Neural progenitor cell (in vitro differentiated cells): ENCODE results near the gene MGME1. TPM values are rescaled to one million over a fixed set of nuclear protein-coding genes. Genes with fewer than 3 reads are reported as not detected.

ENCODE experiments used
- DNase-seq: peaks from one replicate; pipeline ENCODE4 v3.0.0-alpha.2; 2016; ENCODE audit warnings: low spot score
- H2AFZ ChIP-seq: fragments of 200-600 bp; sonication (generic); replicated peaks from 2 replicates; pipeline ENCODE4 v1.6.1; 2016; ENCODE audit warnings: antibody characterized with exemption
- H3F3A ChIP-seq: fragments of 200-600 bp; sonication (generic); 2 replicates; pipeline ENCODE4 v1.6.1; 2016; ENCODE audit warnings: antibody characterized with exemption, low read depth
- H3K27ac ChIP-seq: fragments of 200-600 bp; sonication (generic); 2 replicates; pipeline ENCODE4 v1.5.1; 2016; ENCODE audit warnings: mild to moderate bottlenecking
- H3K27me3 ChIP-seq: fragments of 200-600 bp; sonication (generic); 2 replicates; pipeline ENCODE4 v1.6.1; 2016; ENCODE audit warnings: mild to moderate bottlenecking, moderate library complexity
- H3K36me3 ChIP-seq: fragments of 200-600 bp; sonication (generic); 2 replicates; pipeline ENCODE4 v1.5.1; 2016
- H3K4me1 ChIP-seq: fragments of 200-600 bp; sonication (generic); 2 replicates; pipeline ENCODE4 v1.6.1; 2016; ENCODE audit warnings: mixed run types
- H3K4me2 ChIP-seq: fragments of 200-600 bp; sonication (generic); 2 replicates; pipeline ENCODE4 v1.6.1; 2016
- H3K4me3 ChIP-seq: fragments of 200-600 bp; sonication (generic); 2 replicates; pipeline ENCODE4 v1.5.1; 2016
- H3K79me2 ChIP-seq: fragments of 200-600 bp; sonication (generic); 2 replicates; pipeline ENCODE4 v1.6.1; 2016; ENCODE audit warnings: low read depth
- H3K9ac ChIP-seq: fragments of 200-600 bp; sonication (generic); 2 replicates; pipeline ENCODE4 v1.6.1; 2016
- H3K9me3 ChIP-seq: fragments of 200-600 bp; sonication (generic); 2 replicates; pipeline ENCODE4 v1.5.1; 2016; ENCODE audit warnings: low read depth
- H4K20me1 ChIP-seq: fragments of 200-600 bp; sonication (generic); 2 replicates; pipeline ENCODE4 v1.6.1; 2016; ENCODE audit warnings: low read depth
- H3K27ac Mint-ChIP-seq: 3 replicates; pipeline ENCODE4 v1.8.0; 2021; ENCODE audit warnings: mixed read lengths
- H3K27me3 Mint-ChIP-seq: 2 replicates; pipeline ENCODE4 v1.8.0; 2022; ENCODE audit warnings: low read depth, mild to moderate bottlenecking, inconsistent platforms, moderate library complexity, mixed read lengths; ENCODE audit not compliant: insufficient read depth
- H3K36me3 Mint-ChIP-seq: 3 replicates; pipeline ENCODE4 v1.8.0; 2021; ENCODE audit warnings: mixed read lengths
- H3K4me1 Mint-ChIP-seq: 3 replicates; pipeline ENCODE4 v1.8.0; 2021; ENCODE audit warnings: mixed read lengths
- H3K4me3 Mint-ChIP-seq: 3 replicates; pipeline ENCODE4 v1.8.0; 2021; ENCODE audit warnings: mild to moderate bottlenecking, moderate library complexity, mixed read lengths
- H3K9me3 Mint-ChIP-seq: 3 replicates; pipeline ENCODE4 v1.8.0; 2020; ENCODE audit warnings: mixed read lengths
- CTCF ChIP-seq: fragments of 200-600 bp; sonication (generic); IDR thresholded peaks from 2 replicates; pipeline ENCODE4 v1.5.1; 2017; ENCODE audit warnings: antibody characterized with exemption, mild to moderate bottlenecking
- EZH2 ChIP-seq: fragments of 200-600 bp; sonication (generic); IDR thresholded peaks from 2 replicates; pipeline ENCODE4 v1.6.1; 2017; ENCODE audit warnings: antibody characterized with exemption, mild to moderate bottlenecking, moderate library complexity
- EZH2phosphoT487 ChIP-seq: fragments of 200-600 bp; sonication (generic); IDR thresholded peaks from 2 replicates; pipeline ENCODE4 v1.6.1; 2017; ENCODE audit warnings: antibody characterized with exemption
- total RNA-seq: library from RNA; depleted of rRNA; stranded (reverse); fragments of >200 nt; gene quantifications from 2 replicates; pipeline ENCODE4 v1.2.3, GENCODE V29; 2015; ENCODE audit warnings: low replicate concordance

The MGME1 gene
- total RNA-seq, 1 donor from 2014 or later: 87.2 TPM

- no peak overlapping the region for H2AFZ ChIP-seq
- H3K36me3 ChIP-seq: no peaks in the 10 kb centered on the region
- no peak overlapping the region for H3K9ac ChIP-seq
- TF ChIP-seq EZH2phosphoT487: no peak
- no peak for TF ChIP-seq CTCF
- no peak for TF ChIP-seq EZH2
- no peaks in the 10 kb centered on the region for H3K4me1 ChIP-seq
- Mint-ChIP-seq H3K36me3 (no peaks in the 10 kb centered on the region), H3K4me3 (no peak overlapping the region), H3K4me1 (peaks cover 14% of the 10 kb centered on the region), H3K27me3 (peaks cover 2% of the 10 kb centered on the region), H3K9me3 (no peaks in the 10 kb centered on the region), H3K27ac (no peak overlapping the region)
- no peaks in the 10 kb centered on the region for H3K27me3 ChIP-seq
- no peak for DNase-seq
- H3K79me2 ChIP-seq: no peaks in the 10 kb centered on the region
- no peak overlapping the region for H3K4me2 ChIP-seq
- no peak overlapping the region for H3K27ac ChIP-seq
- peaks cover 3% of the 10 kb centered on the region for H3F3A ChIP-seq
- no peaks in the 10 kb centered on the region for H3K9me3 ChIP-seq
- H3K4me3 ChIP-seq: no peak overlapping the region
- no peaks in the 10 kb centered on the region for H4K20me1 ChIP-seq
Measured at GRCh38 chr20:17925141-17925939, 43.5 kb upstream of the MGME1 start.

- H3K4me3 Mint-ChIP-seq: no peak overlapping the region
- Histone ChIP-seq H3K36me3 (no peaks in the 10 kb centered on the region), H3K4me3 (no peak overlapping the region), H3K9ac (no peak overlapping the region), H3F3A (peaks cover 3% of the 10 kb centered on the region), H3K27ac (no peak overlapping the region), H4K20me1 (no peaks in the 10 kb centered on the region), H3K4me2 (no peak overlapping the region), H3K4me1 (no peaks in the 10 kb centered on the region), H3K79me2 (no peaks in the 10 kb centered on the region), H3K9me3 (no peaks in the 10 kb centered on the region), H3K27me3 (no peaks in the 10 kb centered on the region), H2AFZ (no peak overlapping the region)
- peaks cover 2% of the 10 kb centered on the region for H3K27me3 Mint-ChIP-seq
- no peak for TF ChIP-seq EZH2phosphoT487
- TF ChIP-seq EZH2: no peak
- no peak for TF ChIP-seq CTCF
- DNase-seq: no peak
- H3K36me3 Mint-ChIP-seq: no peaks in the 10 kb centered on the region
- no peak overlapping the region for H3K27ac Mint-ChIP-seq
- no peaks in the 10 kb centered on the region for H3K9me3 Mint-ChIP-seq
- peaks cover 14% of the 10 kb centered on the region for H3K4me1 Mint-ChIP-seq
Measured at GRCh38 chr20:17925940-17926300, 42.9 kb upstream of the MGME1 start.

GRCh38 chr20:17928211-17928611 is 40.6 kb upstream of the MGME1 start:
- no peak for DNase-seq

More at GRCh38 chr20:17928211-17928611, 40.6 kb upstream of the MGME1 start:
- TF ChIP-seq EZH2phosphoT487 (no peak), EZH2 (no peak), CTCF (no peak)
- peaks cover 13% of the 10 kb centered on the region for H3K27me3 ChIP-seq
- H4K20me1 ChIP-seq: no peaks in the 10 kb centered on the region
- Mint-ChIP-seq H3K27ac (no peak overlapping the region), H3K27me3 (no peaks in the 10 kb centered on the region), H3K9me3 (peaks cover 3% of the 10 kb centered on the region), H3K4me1 (peaks cover 6% of the 10 kb centered on the region), H3K4me3 (no peak overlapping the region), H3K36me3 (no peaks in the 10 kb centered on the region)
- H3F3A ChIP-seq: no peaks in the 10 kb centered on the region
- no peak overlapping the region for H3K9ac ChIP-seq
- H2AFZ ChIP-seq: no peak overlapping the region
- no peaks in the 10 kb centered on the region for H3K9me3 ChIP-seq
- no peaks in the 10 kb centered on the region for H3K79me2 ChIP-seq
- no peak overlapping the region for H3K4me2 ChIP-seq
- H3K36me3 ChIP-seq: no peaks in the 10 kb centered on the region
- H3K4me1 ChIP-seq: no peaks in the 10 kb centered on the region
- H3K4me3 ChIP-seq: no peak overlapping the region
- no peak overlapping the region for H3K27ac ChIP-seq
